Choroid plexus epithelial cell (primary cell): ENCODE results near the gene JMY.

Source experiments
- DNase-seq: peaks from one replicate; pipeline ENCODE4 v3.0.0-alpha.2; 2010; ENCODE audit warnings: low read depth
- H3K4me3 ChIP-seq: 2 replicates; pipeline ENCODE4 v1.5.1; 2011; ENCODE audit warnings: low read depth, mild to moderate bottlenecking, control low read depth, low read length, moderate library complexity
- TF ChIP-seq, protein P1 (sequence below): conservative IDR thresholded peaks from 2 replicates; pipeline ENCODE4 v1.5.1; 2011; ENCODE audit warnings: low read depth, mild to moderate bottlenecking, control low read depth, inconsistent platforms, low read length, moderate library complexity

Gene JMY

DNA sequence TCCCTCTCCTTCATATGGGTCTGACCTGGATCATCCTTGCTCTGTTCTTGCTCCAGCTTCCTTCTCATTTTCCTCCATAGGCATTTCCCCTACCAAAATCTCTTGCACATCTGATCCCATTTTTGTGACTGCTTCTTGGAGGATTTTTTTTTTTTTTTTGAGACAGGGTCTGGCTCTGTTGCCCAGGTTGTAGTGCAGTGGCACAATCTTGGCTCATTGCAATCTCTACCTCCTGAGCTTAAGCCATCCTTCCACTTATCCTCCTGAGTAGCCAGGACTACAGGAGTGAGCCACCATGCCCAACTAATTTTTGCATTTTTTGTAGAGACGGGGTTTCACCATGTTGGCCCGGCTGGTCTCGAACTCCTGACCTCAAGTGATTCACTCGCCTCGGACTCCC, 10.5 kb upstream of the JMY start:
- TF ChIP-seq, protein P1, sequence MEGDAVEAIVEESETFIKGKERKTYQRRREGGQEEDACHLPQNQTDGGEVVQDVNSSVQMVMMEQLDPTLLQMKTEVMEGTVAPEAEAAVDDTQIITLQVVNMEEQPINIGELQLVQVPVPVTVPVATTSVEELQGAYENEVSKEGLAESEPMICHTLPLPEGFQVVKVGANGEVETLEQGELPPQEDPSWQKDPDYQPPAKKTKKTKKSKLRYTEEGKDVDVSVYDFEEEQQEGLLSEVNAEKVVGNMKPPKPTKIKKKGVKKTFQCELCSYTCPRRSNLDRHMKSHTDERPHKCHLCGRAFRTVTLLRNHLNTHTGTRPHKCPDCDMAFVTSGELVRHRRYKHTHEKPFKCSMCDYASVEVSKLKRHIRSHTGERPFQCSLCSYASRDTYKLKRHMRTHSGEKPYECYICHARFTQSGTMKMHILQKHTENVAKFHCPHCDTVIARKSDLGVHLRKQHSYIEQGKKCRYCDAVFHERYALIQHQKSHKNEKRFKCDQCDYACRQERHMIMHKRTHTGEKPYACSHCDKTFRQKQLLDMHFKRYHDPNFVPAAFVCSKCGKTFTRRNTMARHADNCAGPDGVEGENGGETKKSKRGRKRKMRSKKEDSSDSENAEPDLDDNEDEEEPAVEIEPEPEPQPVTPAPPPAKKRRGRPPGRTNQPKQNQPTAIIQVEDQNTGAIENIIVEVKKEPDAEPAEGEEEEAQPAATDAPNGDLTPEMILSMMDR = no peak
- no peak for DNase-seq

DNA sequence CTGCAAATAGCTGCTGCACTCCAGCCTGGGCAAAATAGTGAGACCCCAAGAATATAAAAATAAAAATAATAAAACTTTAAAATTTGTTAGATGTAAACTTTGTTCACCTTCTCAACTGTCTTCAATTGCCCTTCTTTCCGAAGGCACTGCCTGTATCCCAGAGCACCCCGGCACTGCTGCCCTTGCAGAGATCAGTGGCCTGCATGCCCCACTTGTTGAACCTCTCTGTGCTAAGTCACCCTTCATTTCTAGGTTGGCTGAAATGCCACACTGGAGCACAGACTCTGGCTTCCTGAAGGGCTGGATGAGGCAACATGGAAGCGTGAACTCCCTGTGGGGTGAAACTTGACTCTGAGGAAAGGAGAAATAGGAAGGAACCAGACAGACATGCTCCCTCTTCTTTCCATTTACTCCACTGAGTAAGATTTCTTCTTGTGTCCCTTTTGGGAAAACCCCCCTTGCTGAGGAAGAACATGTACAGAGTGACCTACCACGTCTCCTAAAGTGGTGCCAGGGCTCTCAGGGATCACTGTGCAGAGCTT, 8.4 kb upstream of the JMY start:
- no peak overlapping the region for H3K4me3 ChIP-seq
- no peak for DNase-seq
- TF ChIP-seq, protein P1 = no peak

More for the DNA sequence above, 10.5 kb upstream of the JMY start:
- H3K4me3 ChIP-seq = no peak overlapping the region

DNA sequence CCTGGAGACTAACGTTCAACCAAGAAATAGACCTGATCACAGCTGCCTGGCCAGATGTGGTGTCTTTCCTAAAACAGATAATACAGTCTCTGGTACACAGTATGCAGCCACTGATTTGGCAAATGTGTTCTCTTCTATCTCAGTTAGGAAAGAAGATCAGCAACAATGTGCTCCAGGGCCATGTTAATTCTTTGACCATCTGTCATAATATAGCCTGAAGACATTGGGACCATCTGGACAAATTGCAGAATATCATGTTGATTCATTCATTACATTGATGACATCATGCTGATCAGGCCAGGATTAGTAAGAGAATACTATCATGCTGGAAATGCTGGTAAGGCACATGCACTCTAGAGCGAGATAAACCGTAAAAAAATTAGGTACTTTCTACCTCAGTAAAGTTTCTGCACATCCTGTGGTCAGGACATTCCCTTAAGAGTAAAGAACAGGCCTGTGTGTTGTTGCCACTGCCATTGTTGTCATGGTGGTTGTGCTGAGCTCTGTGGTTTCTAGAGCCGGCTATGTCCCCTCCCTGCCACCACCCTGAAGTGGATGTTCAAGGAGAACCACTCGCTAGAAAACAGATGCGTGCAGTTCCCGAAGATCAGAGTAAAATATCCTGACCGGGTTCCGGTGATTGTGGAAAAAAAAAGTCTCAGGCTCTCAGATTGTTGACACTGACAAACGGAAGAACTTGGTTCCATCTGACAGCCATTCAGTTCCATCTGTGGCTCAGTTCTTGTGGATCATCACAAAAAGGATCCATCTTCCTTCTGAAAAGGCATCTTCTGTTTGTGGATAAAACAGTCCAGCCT, 6.4 kb upstream of the JMY start:
- DNase-seq = no peak
- TF ChIP-seq, protein P1 = no peak
- H3K4me3 ChIP-seq = no peak overlapping the region

DNA sequence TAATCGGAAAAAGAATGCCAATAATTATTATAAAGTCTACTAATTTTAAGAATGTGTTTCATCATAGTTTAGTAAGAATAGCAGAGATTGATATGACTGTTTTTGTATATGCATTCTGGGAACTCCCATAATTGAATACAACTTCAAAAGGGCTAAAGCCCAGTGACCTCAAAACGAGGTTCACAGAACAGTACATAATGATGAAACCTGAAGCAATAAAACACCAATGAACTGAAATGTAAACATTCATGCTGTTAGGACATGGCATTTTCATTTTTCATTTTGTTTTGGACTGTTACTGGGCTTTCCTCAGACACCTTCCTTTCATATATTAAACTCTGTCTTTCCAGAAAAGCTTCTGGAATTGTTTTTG, 684 bp upstream of the JMY start:
- peak; percentile 71 for DNase-seq
- TF ChIP-seq, protein P1 = no peak
- H3K4me3 ChIP-seq = peak overlapping the region; percentile 68

DNA sequence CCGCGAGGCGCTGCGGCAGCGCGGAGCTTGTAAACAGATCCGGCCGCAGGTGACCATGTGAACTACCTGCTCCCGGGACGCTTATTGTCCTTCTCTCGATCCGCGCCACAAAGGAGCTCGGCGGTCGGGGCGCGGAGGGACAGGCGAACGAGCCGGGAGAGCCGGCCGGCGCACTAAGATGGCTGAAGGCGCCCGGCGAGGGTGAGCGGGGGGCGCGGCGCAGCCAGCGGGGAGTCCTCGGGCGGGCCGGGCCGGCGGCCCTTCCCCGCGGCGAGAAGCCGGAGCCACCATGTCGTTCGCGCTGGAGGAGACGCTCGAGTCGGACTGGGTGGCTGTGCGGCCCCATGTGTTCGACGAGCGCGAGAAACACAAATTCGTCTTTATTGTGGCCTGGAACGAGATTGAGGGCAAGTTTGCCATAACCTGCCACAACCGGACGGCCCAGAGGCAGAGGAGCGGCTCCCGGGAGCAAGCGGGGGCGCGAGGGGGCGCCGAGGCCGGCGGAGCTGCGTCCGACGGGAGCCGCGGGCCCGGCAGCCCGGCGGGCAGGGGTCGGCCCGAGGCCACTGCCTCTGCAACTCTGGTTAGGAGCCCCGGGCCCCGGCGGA, 535 bp downstream of the JMY start:
- peak overlapping the region; percentile 68 for H3K4me3 ChIP-seq
- peak; percentile 37 for DNase-seq
- TF ChIP-seq, protein P1 = no peak

DNA sequence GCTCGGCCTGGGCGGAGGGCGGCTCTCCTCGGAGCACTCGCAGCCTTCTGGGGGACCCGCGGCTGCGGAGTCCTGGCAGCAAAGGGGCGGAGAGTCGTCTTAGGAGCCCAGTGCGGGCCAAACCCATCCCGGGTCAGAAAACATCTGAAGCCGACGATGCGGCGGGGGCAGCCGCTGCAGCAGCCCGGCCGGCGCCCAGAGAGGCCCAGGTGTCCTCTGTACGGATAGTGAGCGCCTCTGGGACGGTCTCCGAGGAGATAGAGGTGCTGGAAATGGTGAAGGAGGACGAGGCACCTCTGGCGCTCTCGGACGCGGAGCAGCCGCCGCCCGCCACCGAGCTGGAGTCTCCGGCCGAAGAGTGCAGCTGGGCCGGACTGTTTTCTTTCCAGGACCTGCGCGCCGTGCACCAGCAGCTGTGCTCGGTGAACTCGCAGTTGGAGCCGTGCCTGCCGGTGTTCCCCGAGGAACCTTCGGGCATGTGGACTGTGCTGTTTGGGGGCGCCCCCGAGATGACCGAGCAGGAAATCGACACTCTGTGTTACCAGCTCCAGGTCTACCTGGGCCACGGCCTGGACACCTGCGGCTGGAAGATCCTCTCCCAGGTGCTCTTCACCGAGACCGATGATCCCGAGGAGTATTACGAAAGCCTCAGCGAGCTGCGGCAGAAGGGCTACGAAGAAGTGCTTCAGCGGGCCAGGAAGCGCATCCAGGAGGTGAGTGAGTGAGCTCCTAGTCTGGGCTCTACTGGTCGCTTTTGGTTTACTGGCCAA, 1.2 kb downstream of the JMY start:
- peak; percentile 54 for DNase-seq
- H3K4me3 ChIP-seq = peak overlapping the region; percentile 68
- TF ChIP-seq, protein P1 = no peak
